DMS 273 treated with DMSO at 0.1 percent for 48 hours (cell line): ENCODE data around the gene CDK14.
"Not testable (repeated sequence)": the region's sequence is repeated elsewhere in the genome, so short reads cannot be mapped to it uniquely, and the experiment has no call there.

Source experiments
- DNase-seq: peaks from one replicate; lab custom pipeline; 2025; lab: John Stamatoyannopoulos, UW

Gene CDK14

GRCh38 chr7:90720984-90721760 is 125.1 kb downstream of the CDK14 start:
- no peak for DNase-seq

GRCh38 chr7:90721869-90722431 is 125.8 kb downstream of the CDK14 start:
- DNase-seq: no peak

GRCh38 chr7:90723233-90723632 is 127.1 kb downstream of the CDK14 start:
- DNase-seq: no peak

GRCh38 chr7:90723866-90724265 is 127.7 kb downstream of the CDK14 start:
- DNase-seq: no peak

- no peak for DNase-seq
Observed at GRCh38 chr7:90726120-90726519, 130.0 kb downstream of the CDK14 start.

- no peak for DNase-seq
Observed at GRCh38 chr7:90726623-90727022, 130.5 kb downstream of the CDK14 start.

GRCh38 chr7:90727412-90727811 is 131.3 kb downstream of the CDK14 start:
- DNase-seq: no peak

GRCh38 chr7:90728568-90728967 is 132.4 kb downstream of the CDK14 start:
- DNase-seq: no peak

GRCh38 chr7:90735611-90736280 is 139.6 kb downstream of the CDK14 start:
- DNase-seq: not testable (repeated sequence)

GRCh38 chr7:90736316-90736715 is 140.2 kb downstream of the CDK14 start:
- no peak for DNase-seq

- no peak for DNase-seq
Observed at GRCh38 chr7:90736968-90737939, 141.1 kb downstream of the CDK14 start.

- DNase-seq: no peak
Observed at GRCh38 chr7:90738249-90738648, 142.1 kb downstream of the CDK14 start.

GRCh38 chr7:90739716-90740115 is 143.6 kb downstream of the CDK14 start:
- DNase-seq: no peak

- no peak for DNase-seq
Observed at GRCh38 chr7:90740386-90740785, 144.3 kb downstream of the CDK14 start.

- no peak for DNase-seq
Observed at GRCh38 chr7:90743626-90744025, 147.5 kb downstream of the CDK14 start.

- DNase-seq: no peak
Observed at GRCh38 chr7:90747516-90747915, 151.4 kb downstream of the CDK14 start.

GRCh38 chr7:90749262-90749661 is 153.1 kb downstream of the CDK14 start:
- no peak for DNase-seq

- DNase-seq: no peak
Observed at GRCh38 chr7:90749774-90750173, 153.7 kb downstream of the CDK14 start.

- no peak for DNase-seq
Observed at GRCh38 chr7:90751595-90751994, 155.5 kb downstream of the CDK14 start.

GRCh38 chr7:90752051-90752450 is 155.9 kb downstream of the CDK14 start:
- DNase-seq: no peak

GRCh38 chr7:90755041-90755440 is 158.9 kb downstream of the CDK14 start:
- no peak for DNase-seq

GRCh38 chr7:90756366-90756765 is 160.2 kb downstream of the CDK14 start:
- no peak for DNase-seq
